ENCODE data around the gene SALL4. TPM values are rescaled to one million over a fixed set of nuclear protein-coding genes. Genes with fewer than 3 reads are reported as not detected.

SALL4 gene
- total and polyA plus RNA-seq, 2 experiments from 2014 or later: 13.6 to 49.5 TPM

DNA sequence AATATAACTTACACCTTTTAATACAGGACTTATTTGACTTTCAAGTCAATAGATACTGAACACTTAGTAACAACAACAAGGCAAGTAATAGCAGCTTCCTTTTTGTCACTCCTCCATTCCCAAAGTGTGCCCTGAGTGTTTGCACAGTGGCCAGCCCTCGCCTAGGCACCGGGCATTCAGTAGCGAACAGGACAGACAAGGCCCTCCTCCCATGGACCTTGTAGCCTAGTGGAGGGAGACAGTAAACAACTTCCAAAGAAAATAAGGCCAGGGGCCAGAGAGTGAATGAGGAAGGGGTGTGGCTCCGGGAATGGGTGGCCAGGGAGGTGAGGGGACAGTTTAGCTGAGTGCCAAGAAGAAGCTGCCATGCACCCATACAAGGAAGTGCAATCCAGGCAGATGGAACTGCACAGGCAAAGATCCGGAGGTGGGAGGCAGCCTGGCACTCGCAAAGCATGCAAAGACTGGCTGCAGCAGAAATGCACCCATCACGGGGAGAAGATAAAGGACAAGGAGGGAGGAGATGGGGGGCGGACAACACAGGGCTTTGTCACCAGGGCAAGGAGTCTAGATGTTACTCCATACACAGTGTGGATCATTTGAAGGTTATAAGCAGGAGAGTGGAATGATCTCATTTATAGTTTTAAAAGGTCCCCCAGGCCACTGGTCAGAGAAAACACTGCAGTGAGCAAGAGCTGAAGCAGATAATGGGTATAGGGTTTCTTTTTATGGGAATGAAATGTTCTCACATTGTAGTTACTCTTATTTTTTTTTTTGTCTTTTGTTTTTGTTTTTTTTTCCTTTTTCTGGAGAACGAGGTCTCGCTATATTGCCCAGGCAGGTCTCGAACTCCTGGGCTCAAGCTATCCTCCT, 66.4 kb downstream of the SALL4 start:
- Histone ChIP-seq H3K4me3 (no peak overlapping the region), H3K27ac (no peak overlapping the region), H3K36me3 (no peaks in the 10 kb centered on the region), H3K27me3 (no peaks in the 10 kb centered on the region), H3K9me3 (ENCODE audit: low read depth) (no peaks in the 10 kb centered on the region), H3K4me1 (ENCODE audit: low read depth) (no peaks in the 10 kb centered on the region)
- DNase-seq (ENCODE audit: low read depth in 1 of 2, low spot score in 1 of 2): no peak
- TF ChIP-seq, protein P1, sequence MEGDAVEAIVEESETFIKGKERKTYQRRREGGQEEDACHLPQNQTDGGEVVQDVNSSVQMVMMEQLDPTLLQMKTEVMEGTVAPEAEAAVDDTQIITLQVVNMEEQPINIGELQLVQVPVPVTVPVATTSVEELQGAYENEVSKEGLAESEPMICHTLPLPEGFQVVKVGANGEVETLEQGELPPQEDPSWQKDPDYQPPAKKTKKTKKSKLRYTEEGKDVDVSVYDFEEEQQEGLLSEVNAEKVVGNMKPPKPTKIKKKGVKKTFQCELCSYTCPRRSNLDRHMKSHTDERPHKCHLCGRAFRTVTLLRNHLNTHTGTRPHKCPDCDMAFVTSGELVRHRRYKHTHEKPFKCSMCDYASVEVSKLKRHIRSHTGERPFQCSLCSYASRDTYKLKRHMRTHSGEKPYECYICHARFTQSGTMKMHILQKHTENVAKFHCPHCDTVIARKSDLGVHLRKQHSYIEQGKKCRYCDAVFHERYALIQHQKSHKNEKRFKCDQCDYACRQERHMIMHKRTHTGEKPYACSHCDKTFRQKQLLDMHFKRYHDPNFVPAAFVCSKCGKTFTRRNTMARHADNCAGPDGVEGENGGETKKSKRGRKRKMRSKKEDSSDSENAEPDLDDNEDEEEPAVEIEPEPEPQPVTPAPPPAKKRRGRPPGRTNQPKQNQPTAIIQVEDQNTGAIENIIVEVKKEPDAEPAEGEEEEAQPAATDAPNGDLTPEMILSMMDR (IDR thresholded peaks at IDR 0.05; ENCODE audit: low read depth, low read length): no peak

- H3K4me3 ChIP-seq: no peak overlapping the region
- H3K4me1 ChIP-seq (ENCODE audit: low read depth): no peaks in the 10 kb centered on the region
- TF ChIP-seq, protein P1 (IDR thresholded peaks at IDR 0.05; ENCODE audit: low read depth, low read length): no peak
- H3K9me3 ChIP-seq (ENCODE audit: low read depth): no peaks in the 10 kb centered on the region
- no peaks in the 10 kb centered on the region for H3K27me3 ChIP-seq
- H3K36me3 ChIP-seq: no peaks in the 10 kb centered on the region
- no peak for DNase-seq (ENCODE audit: low read depth in 1 of 2, low spot score in 1 of 2)
- H3K27ac ChIP-seq: no peak overlapping the region
These were observed 67.2 kb downstream of the SALL4 start for GRCh38 chr20:51734876-51735720.

GRCh38 chr20:51733070-51733469, 69.3 kb downstream of the SALL4 start:
- Histone ChIP-seq H3K4me3 (no peak overlapping the region), H3K36me3 (no peaks in the 10 kb centered on the region), H3K27ac (no peak overlapping the region), H3K9me3 (ENCODE audit: low read depth) (no peaks in the 10 kb centered on the region), H3K4me1 (ENCODE audit: low read depth) (no peaks in the 10 kb centered on the region), H3K27me3 (no peaks in the 10 kb centered on the region)
- DNase-seq (ENCODE audit: low read depth in 1 of 2, low spot score in 1 of 2): no peak
- TF ChIP-seq, protein P1 (IDR thresholded peaks at IDR 0.05; ENCODE audit: low read depth, low read length): no peak

Other genes with a start within 250 kb of the SALL4 start
- gene ATP9A, start 34.1 kb downstream of the SALL4 start, total RNA-seq: 15.2 and 16.9 TPM in 2 replicates
- gene ATP9A, start 34.1 kb downstream of the SALL4 start, polyA plus RNA-seq: 11.3 and 13.2 TPM in 2 replicates

Data from cardiac muscle cell (in vitro differentiated cells and primary cell).